GM23248 (cell line): ENCODE results near the gene CXADR. TPM values are rescaled to one million over a fixed set of nuclear protein-coding genes. Genes with fewer than 3 reads are reported as not detected.

Experiments used
- DNase-seq: peaks from one replicate; pipeline ENCODE4 v3.0.0-alpha.2; 2015
- H2AFZ ChIP-seq: fragments of 200-600 bp; sonication (generic); 2 replicates; pipeline ENCODE4 v1.6.1; 2016; ENCODE audit warnings: antibody characterized with exemption
- H3F3A ChIP-seq: fragments of 200-600 bp; sonication (generic); 2 replicates; pipeline ENCODE4 v1.6.1; 2016; ENCODE audit warnings: mild to moderate bottlenecking, antibody characterized with exemption, mixed run types; ENCODE audit not compliant: insufficient read depth
- H3K27ac ChIP-seq: fragments of 200-600 bp; sonication (generic); 2 replicates; pipeline ENCODE4 v1.5.1; 2016; ENCODE audit warnings: mild to moderate bottlenecking
- H3K27me3 ChIP-seq: fragments of 200-600 bp; sonication (generic); replicated peaks from 2 replicates; pipeline ENCODE4 v1.6.1; 2016; ENCODE audit warnings: mild to moderate bottlenecking; ENCODE audit not compliant: insufficient read depth
- H3K36me3 ChIP-seq: fragments of 200-600 bp; sonication (generic); 2 replicates; pipeline ENCODE4 v1.6.1; 2016; ENCODE audit warnings: low read depth, mild to moderate bottlenecking
- H3K4me1 ChIP-seq: fragments of 200-600 bp; sonication (generic); 2 replicates; pipeline ENCODE4 v1.6.1; 2016; ENCODE audit warnings: mild to moderate bottlenecking; ENCODE audit not compliant: insufficient read depth
- H3K4me2 ChIP-seq: fragments of 200-600 bp; sonication (generic); one replicate; pipeline ENCODE4 v1.6.1; 2016; ENCODE audit warnings: mild to moderate bottlenecking; ENCODE audit not compliant: unreplicated experiment
- H3K4me3 ChIP-seq: fragments of 200-600 bp; sonication (generic); 2 replicates; pipeline ENCODE4 v1.5.1; 2016; ENCODE audit warnings: mild to moderate bottlenecking
- H3K79me2 ChIP-seq: fragments of 200-600 bp; sonication (generic); 2 replicates; pipeline ENCODE4 v1.6.1; 2016; ENCODE audit warnings: mild to moderate bottlenecking; ENCODE audit not compliant: insufficient read depth
- H3K9ac ChIP-seq: fragments of 200-600 bp; sonication (generic); 2 replicates; pipeline ENCODE4 v1.6.1; 2016; ENCODE audit warnings: mild to moderate bottlenecking
- H3K9me2 ChIP-seq: fragments of 200-600 bp; sonication (generic); 2 replicates; pipeline ENCODE4 v1.6.1; 2016; ENCODE audit warnings: mixed run types, mild to moderate bottlenecking, moderate library complexity; ENCODE audit not compliant: insufficient read depth
- H3K9me3 ChIP-seq: fragments of 200-600 bp; sonication (generic); one replicate; pipeline ENCODE4 v1.6.1; 2017; ENCODE audit warnings: low read depth
- H4K20me1 ChIP-seq: fragments of 200-600 bp; sonication (generic); 2 replicates; pipeline ENCODE4 v1.6.0; 2016; ENCODE audit not compliant: insufficient read depth
- EZH2 ChIP-seq: fragments of 200-600 bp; sonication (generic); IDR thresholded peaks from 2 replicates; pipeline ENCODE4 v1.6.1; 2018; ENCODE audit warnings: antibody characterized with exemption, mild to moderate bottlenecking; ENCODE audit not compliant: insufficient read depth, poor library complexity, severe bottlenecking
- EZH2phosphoT487 ChIP-seq: fragments of 200-600 bp; sonication (generic); IDR thresholded peaks from 2 replicates; pipeline ENCODE4 v1.6.1; 2018; ENCODE audit warnings: antibody characterized with exemption, moderate library complexity, mild to moderate bottlenecking, low read depth; ENCODE audit not compliant: insufficient read depth
- WGBS, 2 experiments: methylation state at CpG; one replicate each; pipeline ENCODE4 v1.1.6; 2015 to 2017; ENCODE audit warnings: low lambda C conversion rate in 2 of 2, low coverage in 1 of 2; ENCODE audit errors: missing lambda C conversion rate in 2 of 2; 5-methylcytosine and 5-hydroxymethylcytosine counted together
- in situ Hi-C: fragments of 300-500 bp; cut with MboI; formaldehyde crosslinking; loops from 2 replicates; pipeline ENCODE4 v1.15.0; 2020
- polyA plus RNA-seq: library from polyadenylated mRNA; unstranded; fragments of >200 nt; fragmentation: Nextera tagmentation; extraction: Ambion mirVana; gene quantifications from 2 replicates; pipeline ENCODE4 v1.2.1, GENCODE V29; 2016
- small RNA-seq: library from RNA; depleted of rRNA; stranded (forward); fragments of <200 nt; gene quantifications from one replicate; pipeline ENCODE3, GENCODE V24; 2014; ENCODE audit warnings: low read depth, low replicate concordance
- total RNA-seq: library from RNA; depleted of rRNA; stranded (reverse); fragments of >200 nt; shearing (Covaris generic); gene quantifications from 2 replicates; pipeline ENCODE4 v1.2.3, GENCODE V29; 2014; rRNA removed

Gene CXADR
- total and polyA plus RNA-seq, 2 experiments from 2014 or later = 0.23 TPM; not detected in 1

DNA sequence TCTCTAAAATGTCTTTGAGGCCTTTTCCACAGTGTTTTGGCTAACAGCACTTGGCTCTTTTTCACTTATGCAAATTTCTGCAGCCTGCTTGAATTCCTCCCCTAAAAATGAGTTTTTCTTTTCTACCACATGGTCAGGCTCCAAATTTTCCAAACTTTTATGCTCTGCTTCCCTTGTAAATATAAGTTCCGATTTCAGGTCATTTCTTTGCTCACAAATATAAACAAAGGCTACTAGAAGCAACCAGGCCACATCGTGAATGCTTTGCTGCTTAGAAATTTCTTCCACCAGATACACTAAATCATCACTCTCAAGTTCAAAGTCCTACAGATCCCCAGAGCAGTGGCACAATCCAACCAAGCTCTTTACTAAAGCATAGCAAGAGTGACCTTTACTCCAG is 128.0 kb downstream of the CXADR start:
- WGBS, 2 experiments = 34 to 38% methylated on average over 2 of the region's 2 CpGs
- H3K27me3 ChIP-seq = no peaks in the 10 kb centered on the region
- in situ Hi-C loops = no loop called here

More for the DNA sequence above, 128.0 kb downstream of the CXADR start:
- TF ChIP-seq EZH2 = no peak
- TF ChIP-seq EZH2phosphoT487 = no peak
- Histone ChIP-seq H3K27ac (no peak overlapping the region), H3K4me3 (no peak overlapping the region), H3K9me2 (no peaks in the 10 kb centered on the region), H3K36me3 (no peaks in the 10 kb centered on the region), H4K20me1 (no peaks in the 10 kb centered on the region), H3K9ac (no peak overlapping the region), H3K79me2 (no peaks in the 10 kb centered on the region), H3K4me1 (no peaks in the 10 kb centered on the region), H2AFZ (no peak overlapping the region), H3K9me3 (no peaks in the 10 kb centered on the region), H3F3A (no peaks in the 10 kb centered on the region), H3K4me2 (no peak overlapping the region)
- no peak for DNase-seq

Small RNAs within 50 kb of the gene (small RNA-seq; reads per million reads assigned to genes)
- gene RF00019 (not detected), gene RN7SL163P (not detected), gene RPL39P40 (not detected)

Other genes with a start within 250 kb of the CXADR start
- gene BTG3, start 99.9 kb downstream of the CXADR start, total RNA-seq = 15.6 and 22.8 TPM in 2 replicates
- 43.7 and 44.4 TPM in 2 replicates for gene BTG3, start 99.9 kb downstream of the CXADR start, polyA plus RNA-seq